ENCODE measurements around the gene MCHR2. TPM values are rescaled to one million over a fixed set of nuclear protein-coding genes. Genes with fewer than 3 reads are reported as not detected.
A peak's percentile ranks its signal among the peaks of the same experiment; 100 is the strongest.

Gene MCHR2
- total RNA-seq, 4 donors from 2014 or later = not detected

- intact Hi-C loops (cut with DNase I; ENCODE audit: low total_unique reads) = no loop called here
- no peak for DNase-seq
- no peaks in the 10 kb centered on the region for H3K36me3 ChIP-seq
These were observed 14.8 kb upstream of the MCHR2 start for GRCh38 chr6:100008857-100009256.

DNA sequence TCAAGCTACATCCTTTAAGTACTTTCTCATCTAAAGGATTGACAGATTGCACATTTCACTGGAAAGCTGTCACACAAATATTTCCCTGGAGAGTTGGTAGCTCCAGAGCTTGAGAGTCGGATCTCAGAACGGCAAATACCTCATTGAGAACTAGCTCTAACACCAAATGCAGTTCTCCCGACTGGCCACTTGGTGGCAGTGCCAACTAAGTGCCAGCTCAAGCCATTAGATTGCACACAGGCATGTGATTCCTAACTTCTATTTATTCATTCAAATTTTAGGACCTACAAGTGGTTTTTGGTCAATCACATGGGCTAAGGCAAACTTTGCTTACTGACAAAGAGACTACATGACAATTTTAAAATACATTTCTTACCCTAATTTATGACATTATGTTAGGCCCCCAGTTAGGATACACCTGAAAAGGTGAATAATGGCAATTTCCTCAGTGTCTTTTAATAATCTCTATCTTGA, 7.9 kb upstream of the MCHR2 start:
- intact Hi-C loops (cut with DNase I; ENCODE audit: low total_unique reads) = no loop called here

More at GRCh38 chr6:100008857-100009256, 14.8 kb upstream of the MCHR2 start:
- H3K4me1 ChIP-seq = no peaks in the 10 kb centered on the region
- TF ChIP-seq POLR2A (IDR thresholded peaks at IDR 0.05) = no peak
- TF ChIP-seq, protein P1, sequence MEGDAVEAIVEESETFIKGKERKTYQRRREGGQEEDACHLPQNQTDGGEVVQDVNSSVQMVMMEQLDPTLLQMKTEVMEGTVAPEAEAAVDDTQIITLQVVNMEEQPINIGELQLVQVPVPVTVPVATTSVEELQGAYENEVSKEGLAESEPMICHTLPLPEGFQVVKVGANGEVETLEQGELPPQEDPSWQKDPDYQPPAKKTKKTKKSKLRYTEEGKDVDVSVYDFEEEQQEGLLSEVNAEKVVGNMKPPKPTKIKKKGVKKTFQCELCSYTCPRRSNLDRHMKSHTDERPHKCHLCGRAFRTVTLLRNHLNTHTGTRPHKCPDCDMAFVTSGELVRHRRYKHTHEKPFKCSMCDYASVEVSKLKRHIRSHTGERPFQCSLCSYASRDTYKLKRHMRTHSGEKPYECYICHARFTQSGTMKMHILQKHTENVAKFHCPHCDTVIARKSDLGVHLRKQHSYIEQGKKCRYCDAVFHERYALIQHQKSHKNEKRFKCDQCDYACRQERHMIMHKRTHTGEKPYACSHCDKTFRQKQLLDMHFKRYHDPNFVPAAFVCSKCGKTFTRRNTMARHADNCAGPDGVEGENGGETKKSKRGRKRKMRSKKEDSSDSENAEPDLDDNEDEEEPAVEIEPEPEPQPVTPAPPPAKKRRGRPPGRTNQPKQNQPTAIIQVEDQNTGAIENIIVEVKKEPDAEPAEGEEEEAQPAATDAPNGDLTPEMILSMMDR (IDR thresholded peaks at IDR 0.05) = no peak
- no peak overlapping the region for H3K27ac ChIP-seq
- H3K9me3 ChIP-seq = no peaks in the 10 kb centered on the region
- H3K27me3 ChIP-seq = no peaks in the 10 kb centered on the region
- H3K4me3 ChIP-seq = no peak overlapping the region

DNA sequence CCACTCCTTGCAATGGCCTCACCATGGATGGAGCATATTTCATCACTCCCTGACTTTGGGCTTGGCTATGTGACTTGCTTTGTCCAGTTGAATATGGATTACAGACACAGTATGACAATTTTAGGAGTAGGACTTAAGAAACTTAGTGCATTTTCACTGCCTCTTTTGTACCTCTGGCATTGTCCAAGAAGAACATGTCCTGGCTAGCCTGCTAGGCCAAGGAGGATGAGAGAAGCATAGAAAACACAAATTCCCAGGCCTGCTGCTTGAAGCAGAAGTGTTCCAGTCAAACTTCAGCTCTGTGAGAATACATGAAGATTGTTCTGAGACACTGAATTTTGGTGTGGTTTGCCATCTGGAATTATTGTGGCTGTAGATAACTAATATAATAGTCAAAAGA, 3.1 kb upstream of the MCHR2 start:
- no peaks in the 10 kb centered on the region for H3K9me3 ChIP-seq
- H3K27me3 ChIP-seq = no peaks in the 10 kb centered on the region
- intact Hi-C loops (cut with DNase I; ENCODE audit: low total_unique reads) = no loop called here
- H3K4me3 ChIP-seq = no peak overlapping the region
- H3K36me3 ChIP-seq = no peaks in the 10 kb centered on the region
- no peaks in the 10 kb centered on the region for H3K4me1 ChIP-seq
- no peak for TF ChIP-seq POLR2A (IDR thresholded peaks at IDR 0.05)
- TF ChIP-seq, protein P1 (IDR thresholded peaks at IDR 0.05) = no peak
- DNase-seq = no peak
- H3K27ac ChIP-seq = no peak overlapping the region

More for the DNA sequence above, 7.9 kb upstream of the MCHR2 start:
- TF ChIP-seq, protein P1 (IDR thresholded peaks at IDR 0.05) = peak; percentile 49 to 65 (median 54)
- TF ChIP-seq POLR2A (IDR thresholded peaks at IDR 0.05) = no peak
- peak in 1 of 2 donors; percentile 23 for DNase-seq
- Histone ChIP-seq H3K9me3 (no peaks in the 10 kb centered on the region), H3K36me3 (no peaks in the 10 kb centered on the region), H3K4me3 (no peak overlapping the region), H3K27ac (no peak overlapping the region), H3K4me1 (no peaks in the 10 kb centered on the region), H3K27me3 (no peaks in the 10 kb centered on the region)

- Histone ChIP-seq H3K9me3 (no peaks in the 10 kb centered on the region), H3K4me3 (no peak overlapping the region), H3K27ac (no peak overlapping the region), H3K27me3 (no peaks in the 10 kb centered on the region), H3K36me3 (no peaks in the 10 kb centered on the region), H3K4me1 (no peaks in the 10 kb centered on the region)
- DNase-seq = no peak
- intact Hi-C loops (cut with DNase I; ENCODE audit: low total_unique reads) = no loop called here
- TF ChIP-seq, protein P1 (IDR thresholded peaks at IDR 0.05) = no peak
- no peak for TF ChIP-seq POLR2A (IDR thresholded peaks at IDR 0.05)
These were observed 1.9 kb upstream of the MCHR2 start for GRCh38 chr6:99995916-99996315.

DNA sequence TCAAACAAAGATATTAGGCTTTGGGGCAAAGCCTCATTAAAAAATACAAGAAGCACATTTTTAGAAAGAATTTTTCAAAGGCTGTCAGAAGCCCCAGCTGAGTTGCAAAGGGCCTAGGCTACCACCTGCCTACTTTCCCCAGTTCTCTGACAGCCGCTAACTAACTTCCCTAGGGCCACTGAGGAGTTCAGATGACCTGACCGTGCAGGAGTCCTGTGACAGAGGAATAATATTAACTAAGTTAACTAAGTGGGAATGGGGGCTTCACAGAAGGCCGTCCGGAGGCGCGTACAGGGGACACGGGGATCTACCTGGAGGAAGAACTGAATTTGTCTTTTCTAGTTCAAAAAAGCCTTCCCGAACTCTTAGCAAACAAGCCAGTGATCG, 884 bp downstream of the MCHR2 start:
- Histone ChIP-seq H3K4me3 (no peak overlapping the region), H3K36me3 (no peaks in the 10 kb centered on the region), H3K27me3 (no peaks in the 10 kb centered on the region), H3K9me3 (no peaks in the 10 kb centered on the region), H3K27ac (no peak overlapping the region), H3K4me1 (no peaks in the 10 kb centered on the region)
- DNase-seq = no peak
- TF ChIP-seq, protein P1 (IDR thresholded peaks at IDR 0.05) = no peak
- no peak for TF ChIP-seq POLR2A (IDR thresholded peaks at IDR 0.05)
- intact Hi-C loops (cut with DNase I; ENCODE audit: low total_unique reads) = no loop called here
